OCI-LY1 (cell line): ENCODE data around the gene FCHSD1.
A peak's percentile ranks its signal among the peaks of the same experiment; 100 is the strongest.

Experiments
- H2AFZ ChIP-seq: fragments of 200-600 bp; sonication (generic), shearing (Covaris generic); 2 replicates; pipeline ENCODE4 v1.6.0; 2014; ENCODE audit warnings: antibody characterized with exemption, mild to moderate bottlenecking, low read length
- H3F3A ChIP-seq: fragments of 200-600 bp; sonication (generic), shearing (Covaris generic); 2 replicates; pipeline ENCODE4 v1.6.0; 2014; ENCODE audit warnings: mild to moderate bottlenecking, antibody characterized with exemption, low read length, moderate library complexity; ENCODE audit not compliant: insufficient read depth
- H3K27ac ChIP-seq: fragments of 200-600 bp; sonication (generic); 2 replicates; pipeline ENCODE4 v1.5.1; 2014; ENCODE audit warnings: low read length, mixed run types, mild to moderate bottlenecking, low read depth; ENCODE audit not compliant: poor library complexity, severe bottlenecking
- H3K27me3 ChIP-seq: fragments of 200-600 bp; sonication (generic); 2 replicates; pipeline ENCODE4 v1.6.0; 2014; ENCODE audit warnings: antibody characterized with exemption, mild to moderate bottlenecking, low read length, moderate library complexity; ENCODE audit not compliant: insufficient read depth
- H3K36me3 ChIP-seq: fragments of 200-600 bp; sonication (generic); 2 replicates; pipeline ENCODE4 v1.6.1; 2014; ENCODE audit warnings: mild to moderate bottlenecking, antibody characterized with exemption, low read length, moderate library complexity, mixed read lengths; ENCODE audit not compliant: insufficient read depth
- H3K4me1 ChIP-seq: fragments of 200-600 bp; sonication (generic); 2 replicates; pipeline ENCODE4 v1.5.1; 2014; ENCODE audit warnings: mild to moderate bottlenecking, low read length, moderate library complexity; ENCODE audit not compliant: insufficient read depth, severe bottlenecking
- H3K4me2 ChIP-seq: fragments of 200-600 bp; sonication (generic), shearing (Covaris generic); 2 replicates; pipeline ENCODE4 v1.6.1; 2014; ENCODE audit warnings: low read length
- H3K4me3 ChIP-seq: fragments of 200-600 bp; sonication (generic); 2 replicates; pipeline ENCODE4 v1.5.1; 2014; ENCODE audit warnings: low read length, low read depth, mild to moderate bottlenecking, mixed read lengths; ENCODE audit not compliant: poor library complexity, severe bottlenecking
- H3K79me2 ChIP-seq: fragments of 200-600 bp; shearing (Covaris generic); 2 replicates; pipeline ENCODE4 v1.6.1; 2016; ENCODE audit warnings: mixed run types, low read length, mixed read lengths; ENCODE audit not compliant: insufficient read depth
- H3K9ac ChIP-seq: fragments of 200-600 bp; sonication (generic), shearing (Covaris generic); 2 replicates; pipeline ENCODE4 v1.6.1; 2014; ENCODE audit warnings: mild to moderate bottlenecking, low read length, mixed read lengths
- H3K9me2 ChIP-seq: fragments of 200-600 bp; sonication (generic), shearing (Covaris generic); 2 replicates; pipeline ENCODE4 v1.6.1; 2014; ENCODE audit warnings: low read depth, mild to moderate bottlenecking, low read length, mixed read lengths
- H3K9me3 ChIP-seq: fragments of 200-600 bp; shearing (Covaris generic); 2 replicates; pipeline ENCODE4 v1.6.1; 2014; ENCODE audit warnings: low read length, mixed read lengths
- H4K20me1 ChIP-seq: fragments of 200-600 bp; sonication (generic), shearing (Covaris generic); 2 replicates; pipeline ENCODE4 v1.6.0; 2016; ENCODE audit warnings: mild to moderate bottlenecking, low read length; ENCODE audit not compliant: insufficient read depth
- EZH2 ChIP-seq: fragments of 200-600 bp; sonication (generic), shearing (Covaris generic); IDR thresholded peaks from 2 replicates; pipeline ENCODE4 v1.8.0; 2017; ENCODE audit warnings: borderline replicate concordance, mixed run types, mild to moderate bottlenecking, antibody characterized with exemption, low read length, moderate library complexity, mixed read lengths
- TF ChIP-seq, protein P1 (sequence below): fragments of 200-600 bp; sonication (generic), shearing (Covaris generic); IDR thresholded peaks from 2 replicates; pipeline ENCODE4 v1.5.1; 2017; ENCODE audit warnings: mild to moderate bottlenecking, antibody characterized with exemption, low read length, moderate library complexity, mixed read lengths

FCHSD1 gene

DNA sequence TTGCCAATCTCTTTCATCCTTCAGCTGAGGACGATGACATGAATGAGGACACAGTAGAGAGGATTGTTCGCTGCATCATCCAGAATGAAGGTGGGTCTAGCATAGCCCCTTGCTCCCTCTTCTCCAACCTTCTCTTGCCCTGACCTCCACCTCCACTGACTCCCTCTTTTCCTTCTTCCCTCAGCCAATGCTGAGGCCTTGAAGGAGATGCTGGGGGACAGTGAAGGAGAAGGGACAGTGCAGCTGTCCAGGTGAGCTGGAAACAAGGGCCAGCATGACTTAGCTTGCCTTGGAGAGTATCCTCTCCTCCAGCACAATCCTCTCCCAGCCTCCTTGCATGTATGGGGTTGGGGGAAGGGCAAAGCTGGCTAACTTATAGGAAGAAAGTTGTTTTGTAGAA, 12.4 kb downstream of the FCHSD1 start:
- peak overlapping the region; percentile 90; the same call in 1 of the 2 replicates for H3K9ac ChIP-seq
- H4K20me1 ChIP-seq: no peaks in the 10 kb centered on the region
- H2AFZ ChIP-seq: no peak overlapping the region
- H3K27ac ChIP-seq: peak overlapping the region; percentile 70
- H3K4me2 ChIP-seq: peak overlapping the region; percentile 93
- peaks cover 26% of the 10 kb centered on the region for H3K79me2 ChIP-seq
- no peaks in the 10 kb centered on the region for H3F3A ChIP-seq
- H3K9me3 ChIP-seq: no peaks in the 10 kb centered on the region
- no peaks in the 10 kb centered on the region for H3K27me3 ChIP-seq
- H3K36me3 ChIP-seq: peaks cover 44% of the 10 kb centered on the region
- TF ChIP-seq, protein P1, sequence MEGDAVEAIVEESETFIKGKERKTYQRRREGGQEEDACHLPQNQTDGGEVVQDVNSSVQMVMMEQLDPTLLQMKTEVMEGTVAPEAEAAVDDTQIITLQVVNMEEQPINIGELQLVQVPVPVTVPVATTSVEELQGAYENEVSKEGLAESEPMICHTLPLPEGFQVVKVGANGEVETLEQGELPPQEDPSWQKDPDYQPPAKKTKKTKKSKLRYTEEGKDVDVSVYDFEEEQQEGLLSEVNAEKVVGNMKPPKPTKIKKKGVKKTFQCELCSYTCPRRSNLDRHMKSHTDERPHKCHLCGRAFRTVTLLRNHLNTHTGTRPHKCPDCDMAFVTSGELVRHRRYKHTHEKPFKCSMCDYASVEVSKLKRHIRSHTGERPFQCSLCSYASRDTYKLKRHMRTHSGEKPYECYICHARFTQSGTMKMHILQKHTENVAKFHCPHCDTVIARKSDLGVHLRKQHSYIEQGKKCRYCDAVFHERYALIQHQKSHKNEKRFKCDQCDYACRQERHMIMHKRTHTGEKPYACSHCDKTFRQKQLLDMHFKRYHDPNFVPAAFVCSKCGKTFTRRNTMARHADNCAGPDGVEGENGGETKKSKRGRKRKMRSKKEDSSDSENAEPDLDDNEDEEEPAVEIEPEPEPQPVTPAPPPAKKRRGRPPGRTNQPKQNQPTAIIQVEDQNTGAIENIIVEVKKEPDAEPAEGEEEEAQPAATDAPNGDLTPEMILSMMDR: no peak
- H3K9me2 ChIP-seq: no peaks in the 10 kb centered on the region
- peaks cover 35% of the 10 kb centered on the region for H3K4me1 ChIP-seq
- H3K4me3 ChIP-seq: peak overlapping the region; percentile 94

DNA sequence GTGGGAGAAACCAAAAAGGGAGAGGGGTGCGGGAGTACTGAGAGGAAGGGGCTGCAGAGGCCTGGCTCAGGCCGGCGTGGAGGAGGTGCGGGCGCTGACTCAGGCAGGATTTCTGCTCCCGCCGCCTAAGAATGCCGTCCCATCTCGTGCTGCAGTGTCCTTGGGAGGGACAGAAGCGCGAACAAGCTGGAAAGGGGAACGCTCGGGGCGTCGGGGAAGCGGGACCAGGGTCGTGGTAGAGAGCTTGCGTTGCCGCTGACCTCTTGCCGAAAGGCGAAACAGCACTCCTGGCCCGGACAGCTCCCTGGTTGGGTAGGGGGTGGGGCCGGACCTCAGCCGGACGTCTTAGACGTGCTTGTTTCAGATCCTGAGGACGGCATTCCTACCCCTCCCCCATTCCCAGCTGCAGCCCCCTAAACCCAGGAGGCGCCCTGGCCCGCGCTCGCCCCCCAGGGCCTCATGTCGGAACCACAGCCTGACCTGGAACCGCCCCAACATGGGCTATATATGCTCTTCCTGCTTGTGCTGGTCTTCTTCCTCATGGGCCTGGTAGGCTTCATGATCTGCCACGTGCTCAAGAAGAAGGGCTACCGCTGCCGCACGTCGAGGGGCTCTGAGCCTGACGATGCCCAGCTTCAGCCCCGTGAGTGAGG, 13.3 kb downstream of the FCHSD1 start:
- Histone ChIP-seq H3F3A (no peaks in the 10 kb centered on the region), H3K4me1 (peaks cover 35% of the 10 kb centered on the region), H3K79me2 (peaks cover 31% of the 10 kb centered on the region), H4K20me1 (no peaks in the 10 kb centered on the region), H3K36me3 (peaks cover 42% of the 10 kb centered on the region), H2AFZ (no peak overlapping the region), H3K4me3 (peak overlapping the region; percentile 94), H3K27ac (peak overlapping the region; percentile 70), H3K9ac (peak overlapping the region; percentile 90), H3K27me3 (no peaks in the 10 kb centered on the region), H3K9me3 (no peaks in the 10 kb centered on the region), H3K4me2 (peak overlapping the region; percentile 93), H3K9me2 (no peaks in the 10 kb centered on the region)
- TF ChIP-seq, protein P1: peak; percentile 69
- no peak for TF ChIP-seq EZH2

DNA sequence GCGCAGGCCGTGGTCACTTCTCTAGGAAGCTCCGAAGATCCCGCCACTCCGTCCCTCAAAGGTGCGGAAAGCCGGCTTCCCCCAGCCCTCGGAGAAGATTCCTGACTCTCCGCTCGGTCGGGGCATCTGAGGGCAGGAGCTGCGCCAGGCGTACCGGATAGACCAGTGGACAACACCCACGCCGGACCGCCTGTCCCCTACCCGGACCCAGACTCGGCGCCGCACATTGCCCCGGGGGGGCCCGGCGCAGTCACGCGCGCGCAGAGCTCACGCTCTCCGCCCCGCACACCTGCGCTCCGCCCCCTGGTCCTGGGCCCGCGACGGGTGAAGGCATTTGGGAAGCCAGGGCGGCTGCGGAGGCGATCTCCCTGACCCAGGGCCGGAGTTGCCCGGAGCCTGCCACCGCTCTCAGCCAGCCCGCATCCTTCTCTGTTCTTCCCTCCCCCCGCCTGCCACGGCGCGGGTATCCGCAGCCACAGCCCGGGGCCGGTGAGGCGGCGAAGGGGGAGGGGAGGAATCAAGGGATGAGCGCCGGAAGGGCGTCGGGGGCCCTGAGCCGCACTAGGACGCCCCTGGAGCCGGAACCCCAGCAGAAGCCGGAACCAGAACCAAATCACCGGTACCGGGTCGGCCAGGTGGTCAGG, 14.0 kb downstream of the FCHSD1 start:
- H3K9me3 ChIP-seq: no peaks in the 10 kb centered on the region
- no peaks in the 10 kb centered on the region for H3K27me3 ChIP-seq
- no peaks in the 10 kb centered on the region for H3K9me2 ChIP-seq
- H3K4me3 ChIP-seq: peak overlapping the region; percentile 94
- H2AFZ ChIP-seq: no peak overlapping the region
- peaks cover 35% of the 10 kb centered on the region for H3K4me1 ChIP-seq
- peak overlapping the region; percentile 90 for H3K9ac ChIP-seq
- peaks cover 48% of the 10 kb centered on the region for H3K36me3 ChIP-seq
- H3F3A ChIP-seq: no peaks in the 10 kb centered on the region
- H3K27ac ChIP-seq: peak overlapping the region; percentile 70
- peaks cover 32% of the 10 kb centered on the region for H3K79me2 ChIP-seq
- no peaks in the 10 kb centered on the region for H4K20me1 ChIP-seq
- H3K4me2 ChIP-seq: peak overlapping the region; percentile 93
- TF ChIP-seq EZH2: no peak
- TF ChIP-seq, protein P1: no peak
